C4-2B (cell line): ENCODE measurements around the gene ANKFY1.

ENCODE experiments used
- H3K27ac ChIP-seq: fragments of 450-650 bp; 2 replicates; pipeline ENCODE4 v1.5.1; 2017
- CTCF ChIP-seq: fragments of 450-650 bp; conservative IDR thresholded peaks from 2 replicates; pipeline ENCODE4 v1.5.1; 2017; ENCODE audit warnings: mild to moderate bottlenecking
- ZFX ChIP-seq: fragments of 450-650 bp; IDR thresholded peaks from 2 replicates; pipeline ENCODE4 v1.6.1; 2017

Gene ANKFY1

GRCh38 chr17:4188076-4188475, 75.7 kb downstream of the ANKFY1 start:
- no peak overlapping the region for H3K27ac ChIP-seq
- TF ChIP-seq ZFX (no peak), CTCF (no peak)

DNA sequence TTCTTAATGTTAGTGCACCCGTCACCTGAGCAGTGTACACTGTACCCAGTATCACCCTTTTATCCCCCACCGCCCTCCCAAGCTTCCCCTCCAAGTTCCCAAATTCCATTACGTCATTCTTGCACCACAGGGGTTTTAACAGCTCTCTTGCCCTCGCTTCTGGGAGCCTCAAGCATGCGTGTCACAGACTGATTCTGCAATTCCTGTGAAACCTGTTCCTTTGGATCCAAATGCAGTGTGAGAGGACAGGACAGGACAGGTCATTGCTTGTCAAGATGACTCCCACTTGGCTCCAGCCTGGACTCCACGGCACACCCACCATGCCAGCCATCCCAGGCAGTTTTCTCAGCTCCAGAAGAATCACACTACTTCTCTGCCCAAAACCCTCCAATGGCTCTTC, 76.7 kb downstream of the ANKFY1 start:
- TF ChIP-seq ZFX = no peak
- no peak for TF ChIP-seq CTCF
- no peak overlapping the region for H3K27ac ChIP-seq

- H3K27ac ChIP-seq = no peak overlapping the region
- TF ChIP-seq ZFX (no peak), CTCF (no peak)
These were observed 77.4 kb downstream of the ANKFY1 start for GRCh38 chr17:4186357-4186881.

- TF ChIP-seq ZFX = no peak
- no peak for TF ChIP-seq CTCF
- H3K27ac ChIP-seq = no peak overlapping the region
These were observed 78.1 kb downstream of the ANKFY1 start for GRCh38 chr17:4185656-4186055.

DNA sequence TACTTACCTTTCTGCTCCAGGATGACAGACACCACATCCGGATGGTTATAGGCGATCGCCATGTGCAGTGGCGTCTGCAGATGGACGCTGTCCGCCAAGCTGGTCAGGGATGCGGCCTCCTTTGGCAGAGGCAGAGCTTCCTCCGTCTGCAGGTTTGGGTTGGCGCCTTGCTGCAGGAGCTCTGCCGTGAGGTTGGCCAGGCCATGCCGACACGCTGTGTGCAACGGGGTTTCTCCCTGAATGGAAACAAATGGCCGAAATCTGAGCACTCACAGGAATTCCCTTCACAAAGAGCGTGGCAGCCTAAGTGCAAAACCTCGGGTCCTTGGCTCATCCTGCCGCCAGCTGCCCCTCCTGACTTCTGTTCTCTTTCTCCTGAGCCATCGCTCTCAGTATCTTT, 79.0 kb downstream of the ANKFY1 start:
- no peak overlapping the region for H3K27ac ChIP-seq
- TF ChIP-seq CTCF (no peak), ZFX (no peak)

- no peak for TF ChIP-seq ZFX
- no peak for TF ChIP-seq CTCF
- H3K27ac ChIP-seq = no peak overlapping the region
These were observed 81.7 kb downstream of the ANKFY1 start for GRCh38 chr17:4182043-4182442.

DNA sequence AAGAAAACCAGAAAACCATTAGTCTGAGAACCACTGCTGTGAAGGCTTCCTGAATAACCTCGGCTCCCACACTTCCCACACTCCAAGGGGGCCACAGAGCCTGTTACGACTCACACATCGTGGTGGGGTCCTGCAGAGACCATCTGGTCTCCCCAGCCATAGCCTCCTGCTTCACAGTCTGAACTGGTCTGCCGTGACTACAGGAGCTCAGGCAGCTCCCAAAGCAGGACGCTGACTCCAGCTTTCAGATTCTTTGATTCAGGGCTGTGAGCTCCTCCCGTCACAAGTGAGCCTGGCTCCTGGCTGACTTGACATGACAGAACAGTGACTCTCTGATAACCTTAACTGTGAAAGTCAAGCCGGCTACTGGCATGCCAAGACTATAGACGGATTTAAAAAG, 83.0 kb downstream of the ANKFY1 start:
- no peak overlapping the region for H3K27ac ChIP-seq
- TF ChIP-seq CTCF (no peak), ZFX (no peak)
